HG03565 (cell line): Measurements from ENCODE around the gene EPN3.

ENCODE experiments used
- ATAC-seq: cut with Tn5 transposase; IDR thresholded peaks from one replicate; pipeline ENCODE4 v1.9.1; 2021; ENCODE audit warnings: mild to moderate bottlenecking, moderate library complexity; ENCODE audit not compliant: unreplicated experiment

EPN3 gene

DNA sequence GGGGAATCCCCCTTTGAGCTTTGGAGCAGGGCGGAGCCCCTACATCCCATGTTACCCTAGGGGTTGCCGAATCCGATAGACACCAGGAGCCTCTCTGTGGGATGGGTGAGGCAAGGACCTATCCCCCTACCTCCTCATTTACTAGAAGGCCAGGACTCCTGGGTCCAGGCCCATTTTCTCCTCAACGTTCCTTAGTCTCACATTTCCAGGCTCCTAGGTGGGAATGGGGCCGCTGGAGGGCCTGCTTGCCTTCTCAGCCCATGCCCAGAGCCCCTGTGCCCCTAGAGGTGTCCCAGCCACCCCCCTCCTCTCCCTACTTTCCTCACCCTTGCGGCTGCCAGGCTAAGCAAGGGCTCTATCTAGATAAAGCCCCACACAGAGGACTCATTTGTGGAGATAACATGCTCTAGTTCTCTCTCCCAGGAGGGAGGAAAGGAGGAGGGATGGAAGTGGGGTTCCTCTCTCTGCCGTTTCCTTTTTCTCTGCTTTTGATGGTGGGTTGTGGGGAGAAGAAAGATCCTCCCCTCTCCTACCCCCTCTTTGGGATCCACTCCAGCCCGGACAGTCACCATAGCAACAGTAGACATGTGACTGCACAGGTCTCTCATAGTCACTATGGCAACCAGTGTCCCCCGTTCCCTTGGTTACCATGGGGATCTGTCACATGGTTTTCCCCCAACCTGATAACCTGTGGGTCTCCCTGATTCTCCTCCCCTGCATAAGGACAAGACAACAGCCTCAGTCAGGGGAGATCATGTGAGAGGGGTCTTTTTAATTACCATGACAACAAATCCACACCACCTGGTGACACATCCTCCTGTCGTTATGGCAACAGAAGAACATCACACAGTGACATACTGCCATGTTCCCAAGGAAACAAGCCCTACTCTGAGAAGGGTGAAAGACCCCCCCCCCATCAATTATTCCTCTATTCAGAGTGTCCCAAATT lies 33.1 kb downstream of the EPN3 start:
- no peak for ATAC-seq

DNA sequence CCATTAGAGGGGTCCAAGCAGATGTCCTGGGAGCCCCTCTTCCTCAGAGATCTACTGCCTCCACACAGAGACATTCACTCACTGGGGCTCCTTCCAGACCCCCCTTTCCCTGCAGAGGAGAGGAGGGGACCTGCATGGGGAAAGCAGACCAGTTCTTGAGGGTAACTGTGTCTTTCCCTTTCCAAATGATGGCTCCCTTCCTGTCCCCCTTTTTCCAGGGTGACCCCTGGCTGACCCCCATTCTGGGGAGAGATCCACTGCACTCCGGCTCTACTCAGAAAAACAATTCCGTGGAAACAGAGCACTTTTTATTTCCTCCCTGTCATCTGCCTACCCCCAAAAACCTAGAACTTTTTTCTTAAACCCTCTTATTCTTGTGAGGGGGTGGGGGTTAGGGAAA lies 34.4 kb downstream of the EPN3 start:
- no peak for ATAC-seq

DNA sequence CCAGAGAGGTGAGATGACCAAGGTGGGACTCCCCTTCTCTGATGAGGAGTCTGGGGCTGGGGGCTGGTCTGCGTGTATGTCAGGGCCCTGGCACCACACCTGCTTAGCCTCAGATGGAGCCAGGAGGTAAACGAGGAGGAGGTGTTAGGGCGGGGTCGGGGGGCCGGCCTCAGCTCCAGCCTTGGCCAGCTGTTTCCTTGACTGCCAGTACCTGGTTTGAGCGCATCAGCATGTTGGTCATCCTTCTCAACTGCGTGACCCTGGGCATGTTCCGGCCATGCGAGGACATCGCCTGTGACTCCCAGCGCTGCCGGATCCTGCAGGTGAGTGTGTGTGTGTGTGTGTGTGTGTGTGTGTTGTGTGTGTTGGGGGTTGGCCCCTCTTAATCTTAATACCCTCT lies 36.1 kb downstream of the EPN3 start:
- no peak for ATAC-seq

GRCh38 chr17:50569592-50569991 lies 37.1 kb downstream of the EPN3 start:
- no peak for ATAC-seq

DNA sequence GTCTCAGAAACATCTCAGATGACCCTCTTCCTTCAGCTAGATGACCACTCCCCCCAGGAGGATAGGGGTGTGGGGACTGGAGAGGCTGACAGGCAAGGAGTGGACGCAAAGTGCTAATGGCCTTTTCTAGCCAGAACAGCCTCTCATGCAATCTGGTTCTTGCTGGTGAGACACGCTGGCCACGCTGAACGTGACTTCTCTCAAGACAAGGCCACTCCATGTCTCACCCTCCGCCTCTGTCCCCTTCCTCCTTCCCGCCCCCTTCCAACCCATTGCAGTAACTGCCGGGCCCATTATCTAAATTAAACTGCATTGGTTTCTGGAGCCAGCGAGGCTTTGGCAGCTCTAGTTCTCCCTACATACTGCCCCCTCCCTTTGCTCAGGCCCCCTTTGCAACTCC lies 37.5 kb downstream of the EPN3 start:
- ATAC-seq: no peak

DNA sequence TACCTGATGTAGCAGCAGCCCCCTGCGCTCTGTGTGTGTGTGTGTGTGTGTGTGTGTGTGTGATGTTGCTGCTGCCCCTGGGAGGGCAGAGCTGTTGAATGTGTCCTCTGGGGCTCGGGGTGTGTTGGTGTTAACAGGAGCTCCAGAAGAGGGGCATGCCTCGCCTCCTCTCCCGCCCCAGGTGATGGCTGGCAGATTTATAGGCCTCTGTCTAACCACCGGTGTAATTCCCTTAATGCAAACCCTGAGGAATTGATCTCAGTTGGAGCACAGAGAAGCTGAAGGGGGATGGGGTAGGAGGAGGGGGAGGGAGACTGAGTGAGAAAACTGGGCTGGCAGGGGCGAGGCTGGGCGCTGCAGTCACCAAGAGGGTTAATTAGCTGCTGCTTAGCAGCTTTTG lies 38.0 kb downstream of the EPN3 start:
- ATAC-seq: no peak

- ATAC-seq: no peak
These were observed 39.1 kb downstream of the EPN3 start for GRCh38 chr17:50571681-50572080.

GRCh38 chr17:50572541-50572940 lies 40.0 kb downstream of the EPN3 start:
- ATAC-seq: no peak

DNA sequence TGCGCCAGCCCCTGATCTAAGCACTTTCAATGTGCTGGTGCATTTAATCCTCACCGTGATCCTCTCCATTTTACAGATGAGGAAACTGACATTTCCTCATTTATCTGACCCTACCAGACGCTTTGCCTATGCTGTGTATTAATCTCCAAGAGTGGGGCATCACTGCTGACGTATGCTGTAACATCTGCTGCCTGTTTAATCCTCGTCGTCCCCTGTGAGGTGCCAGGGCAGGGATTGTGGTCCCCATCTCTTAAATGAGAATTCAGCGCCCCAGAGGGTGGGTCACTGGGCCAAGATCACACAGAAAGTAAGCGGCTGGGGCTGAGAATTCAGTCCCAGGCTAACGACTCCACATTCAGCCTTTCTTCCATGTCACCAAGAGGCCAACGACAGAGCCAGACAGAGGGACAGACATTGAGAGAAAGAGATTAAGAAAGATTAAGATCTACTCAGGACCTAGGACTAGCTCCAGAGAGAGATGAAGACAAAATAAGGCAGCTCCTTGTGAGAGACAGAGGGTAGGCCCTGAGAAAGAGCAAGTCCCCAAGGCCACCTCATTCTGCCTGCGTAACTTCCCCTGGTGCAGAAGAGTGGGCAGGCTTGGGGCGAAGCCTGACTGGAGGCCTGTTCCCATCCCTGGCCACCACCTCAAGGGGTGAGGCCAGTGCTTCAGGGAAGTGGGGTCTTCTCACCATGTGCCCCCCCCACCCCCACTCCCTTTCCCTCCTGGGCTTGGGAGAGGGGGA lies 41.5 kb downstream of the EPN3 start:
- no peak for ATAC-seq

DNA sequence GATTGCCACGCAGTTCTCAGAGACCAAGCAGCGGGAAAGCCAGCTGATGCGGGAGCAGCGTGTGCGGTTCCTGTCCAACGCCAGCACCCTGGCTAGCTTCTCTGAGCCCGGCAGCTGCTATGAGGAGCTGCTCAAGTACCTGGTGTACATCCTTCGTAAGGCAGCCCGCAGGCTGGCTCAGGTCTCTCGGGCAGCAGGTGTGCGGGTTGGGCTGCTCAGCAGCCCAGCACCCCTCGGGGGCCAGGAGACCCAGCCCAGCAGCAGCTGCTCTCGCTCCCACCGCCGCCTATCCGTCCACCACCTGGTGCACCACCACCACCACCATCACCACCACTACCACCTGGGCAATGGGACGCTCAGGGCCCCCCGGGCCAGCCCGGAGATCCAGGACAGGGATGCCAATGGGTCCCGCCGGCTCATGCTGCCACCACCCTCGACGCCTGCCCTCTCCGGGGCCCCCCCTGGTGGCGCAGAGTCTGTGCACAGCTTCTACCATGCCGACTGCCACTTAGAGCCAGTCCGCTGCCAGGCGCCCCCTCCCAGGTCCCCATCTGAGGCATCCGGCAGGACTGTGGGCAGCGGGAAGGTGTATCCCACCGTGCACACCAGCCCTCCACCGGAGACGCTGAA lies 43.2 kb downstream of the EPN3 start:
- ATAC-seq: no peak

GRCh38 chr17:50576864-50577263 lies 44.3 kb downstream of the EPN3 start:
- no peak for ATAC-seq

- ATAC-seq: no peak
These were observed 45.0 kb downstream of the EPN3 start for GRCh38 chr17:50577451-50577954.

DNA sequence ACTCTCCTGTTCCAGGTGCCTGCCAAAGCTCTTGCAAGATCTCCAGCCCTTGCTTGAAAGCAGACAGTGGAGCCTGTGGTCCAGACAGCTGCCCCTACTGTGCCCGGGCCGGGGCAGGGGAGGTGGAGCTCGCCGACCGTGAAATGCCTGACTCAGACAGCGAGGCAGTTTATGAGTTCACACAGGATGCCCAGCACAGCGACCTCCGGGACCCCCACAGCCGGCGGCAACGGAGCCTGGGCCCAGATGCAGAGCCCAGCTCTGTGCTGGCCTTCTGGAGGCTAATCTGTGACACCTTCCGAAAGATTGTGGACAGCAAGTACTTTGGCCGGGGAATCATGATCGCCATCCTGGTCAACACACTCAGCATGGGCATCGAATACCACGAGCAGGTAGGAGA lies 45.6 kb downstream of the EPN3 start:
- no peak for ATAC-seq

DNA sequence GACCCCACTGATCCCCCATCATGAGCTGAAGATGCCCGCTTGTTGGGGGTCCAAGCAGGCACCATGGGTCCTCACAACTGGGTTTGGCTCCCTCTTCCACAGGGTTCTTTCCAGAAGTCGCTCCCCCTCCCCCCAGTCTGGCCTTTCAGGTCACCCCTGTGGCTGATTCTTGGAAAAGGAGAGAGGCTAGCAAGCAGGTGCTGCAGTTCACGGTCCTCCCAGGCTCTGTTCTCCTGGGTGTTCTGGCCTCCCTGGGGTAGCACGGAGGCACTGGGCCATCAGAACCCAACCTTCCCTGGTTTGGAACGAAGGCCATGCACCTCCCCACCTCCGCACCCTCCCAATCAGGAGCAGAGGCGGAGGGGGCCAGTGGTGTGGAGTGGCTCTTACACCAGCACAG lies 46.9 kb downstream of the EPN3 start:
- ATAC-seq: no peak

GRCh38 chr17:50580646-50581045 lies 48.1 kb downstream of the EPN3 start:
- no peak for ATAC-seq

GRCh38 chr17:50581316-50581715 lies 48.8 kb downstream of the EPN3 start:
- ATAC-seq: no peak

GRCh38 chr17:50582741-50583140 lies 50.2 kb downstream of the EPN3 start:
- ATAC-seq: no peak

DNA sequence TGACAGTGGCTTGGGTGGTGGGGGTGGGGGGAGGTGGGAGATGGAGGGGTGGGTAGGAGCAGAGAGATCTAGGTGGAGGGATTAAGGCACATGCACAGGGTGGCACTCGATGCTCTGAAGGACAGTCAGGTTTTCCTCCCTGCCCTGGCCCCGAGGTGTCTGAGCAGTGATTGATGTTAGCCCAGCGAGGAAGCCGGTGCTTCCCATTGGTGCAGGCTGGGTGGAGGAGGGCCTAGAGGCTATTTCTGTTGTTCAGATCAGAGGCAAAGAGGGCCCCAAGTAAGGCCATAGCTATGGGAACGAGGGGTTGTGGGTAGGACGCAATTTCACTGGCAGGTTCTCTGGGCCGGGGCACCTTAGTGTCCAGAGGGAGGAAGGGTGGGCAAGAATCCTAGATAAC lies 51.1 kb downstream of the EPN3 start:
- no peak for ATAC-seq

DNA sequence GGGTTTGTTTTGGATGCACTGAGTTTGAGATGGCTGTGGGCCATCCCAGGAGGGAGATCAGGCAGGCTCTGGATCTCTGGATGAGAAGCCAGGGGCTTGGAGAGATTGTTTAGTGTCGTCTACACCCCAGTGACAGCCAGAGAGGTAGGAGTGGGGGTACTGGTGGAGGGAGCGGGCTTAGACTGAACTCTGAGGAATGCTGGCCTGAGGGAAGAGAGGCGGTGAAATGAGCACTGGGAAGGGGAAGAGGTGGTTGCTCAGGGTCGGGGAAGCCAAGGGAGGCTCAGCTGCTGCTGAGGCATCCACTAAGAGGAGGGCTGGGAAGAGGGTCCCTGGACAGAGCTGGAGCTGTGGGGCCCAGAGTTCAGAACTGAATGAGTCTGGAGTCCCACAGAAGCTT lies 51.6 kb downstream of the EPN3 start:
- ATAC-seq: no peak

- no peak for ATAC-seq
These were observed 52.2 kb downstream of the EPN3 start for GRCh38 chr17:50584749-50585148.

- no peak for ATAC-seq
These were observed 52.8 kb downstream of the EPN3 start for GRCh38 chr17:50585346-50585745.

- no peak for ATAC-seq
These were observed 53.4 kb downstream of the EPN3 start for GRCh38 chr17:50585891-50586290.
